ENCODE results near the gene TBX3. TPM values are rescaled to one million over a fixed set of nuclear protein-coding genes. Genes with fewer than 3 reads are reported as not detected.

TBX3 gene
- total RNA-seq, 1 donor from 2014 or later: not detected

DNA sequence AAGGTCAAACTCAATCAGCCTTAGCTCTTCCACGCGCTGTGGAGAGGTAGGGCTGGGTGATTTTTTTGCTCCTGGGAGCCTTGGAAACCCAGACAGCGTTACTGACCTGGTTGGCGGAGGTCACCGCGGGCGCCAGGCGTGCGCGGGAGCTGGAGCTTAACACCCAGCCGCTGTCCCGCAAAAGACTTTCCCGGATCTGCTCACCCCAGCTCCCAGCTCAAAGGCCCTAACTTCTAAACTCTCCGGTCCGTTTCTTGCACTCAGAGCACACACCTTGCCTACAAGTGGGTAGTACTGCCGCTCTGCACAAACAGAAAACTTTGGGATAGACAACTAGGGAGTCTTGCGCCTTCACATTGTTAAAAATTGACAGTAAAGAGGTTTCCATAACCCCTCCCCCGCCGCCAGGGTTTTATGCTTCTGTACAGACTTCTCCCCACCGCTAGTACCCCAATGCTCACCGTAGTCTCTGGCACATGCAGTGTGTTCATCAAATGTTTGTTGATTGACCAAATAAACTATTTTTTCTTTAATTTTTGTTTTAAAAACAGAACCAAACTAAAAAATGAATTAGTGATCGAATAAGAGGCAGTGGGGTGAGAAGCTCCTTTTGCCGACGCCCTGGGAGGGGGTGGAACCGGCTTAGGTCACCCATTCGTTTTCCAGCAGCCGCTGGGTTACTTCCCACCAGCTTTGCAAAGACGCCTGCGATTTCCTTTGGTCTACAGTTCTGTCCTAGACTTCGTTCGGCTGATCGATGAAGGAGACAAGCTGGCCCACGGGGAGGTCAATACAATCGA, 12.7 kb upstream of the TBX3 start:
- intact Hi-C loops (cut with micrococcal nuclease): no loop called here

DNA sequence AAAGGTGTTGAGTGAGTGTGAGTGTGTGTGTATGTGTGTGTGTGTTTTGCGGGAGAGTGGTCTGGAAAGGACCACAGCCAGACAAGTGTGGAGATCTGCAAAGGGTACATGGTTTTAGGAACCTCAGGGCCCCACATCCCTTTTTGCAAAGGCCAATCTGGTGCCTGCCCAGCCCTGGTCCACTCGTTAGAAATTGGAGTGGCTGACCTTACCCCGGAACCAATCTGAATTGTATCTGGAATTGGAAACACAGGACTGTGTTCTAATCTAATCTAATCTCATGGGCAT, 11.3 kb upstream of the TBX3 start:
- intact Hi-C loops (cut with micrococcal nuclease): no loop called here

DNA sequence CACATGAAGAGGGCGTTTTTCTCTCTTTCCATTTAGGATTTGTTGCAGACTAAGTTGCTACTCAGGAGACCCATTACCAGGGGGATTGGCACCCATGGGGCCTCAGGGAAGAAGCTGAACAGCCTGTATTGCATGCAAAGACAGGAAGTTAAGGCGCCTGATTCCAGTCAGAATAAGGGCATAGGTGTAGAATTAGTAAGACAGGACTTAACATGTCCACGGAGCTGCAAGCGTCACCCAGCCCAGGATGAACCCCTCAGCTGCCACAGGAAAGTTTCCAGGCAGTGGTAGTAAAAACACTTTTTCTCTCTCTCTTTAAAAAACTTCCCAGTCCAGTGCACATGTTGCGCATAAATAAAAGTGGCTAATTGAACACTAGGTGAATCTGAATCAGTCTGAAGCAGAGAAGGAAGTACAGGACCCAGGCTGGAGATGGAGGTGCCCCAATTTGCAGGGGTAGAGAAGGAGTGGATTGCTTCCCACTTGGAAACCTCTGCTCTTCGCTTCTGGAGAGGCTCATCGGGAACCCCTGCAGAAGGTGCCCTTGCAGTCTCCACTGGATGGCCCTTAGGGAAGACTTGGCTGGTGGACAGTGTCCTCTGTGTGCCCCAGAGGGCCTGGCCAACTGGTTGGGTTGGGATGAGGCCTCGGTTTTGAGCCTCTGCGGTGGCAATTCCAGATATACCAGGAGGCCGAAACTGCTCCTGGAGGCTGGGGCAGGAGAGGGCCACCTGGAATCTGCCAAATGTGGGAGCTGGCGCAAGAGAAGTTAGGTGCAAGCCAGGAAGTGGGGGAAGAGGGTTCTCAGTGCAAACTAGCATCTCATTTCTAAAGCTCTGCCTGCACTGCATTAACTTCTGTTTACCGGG, 10.7 kb upstream of the TBX3 start:
- intact Hi-C loops (cut with micrococcal nuclease): no loop called here

DNA sequence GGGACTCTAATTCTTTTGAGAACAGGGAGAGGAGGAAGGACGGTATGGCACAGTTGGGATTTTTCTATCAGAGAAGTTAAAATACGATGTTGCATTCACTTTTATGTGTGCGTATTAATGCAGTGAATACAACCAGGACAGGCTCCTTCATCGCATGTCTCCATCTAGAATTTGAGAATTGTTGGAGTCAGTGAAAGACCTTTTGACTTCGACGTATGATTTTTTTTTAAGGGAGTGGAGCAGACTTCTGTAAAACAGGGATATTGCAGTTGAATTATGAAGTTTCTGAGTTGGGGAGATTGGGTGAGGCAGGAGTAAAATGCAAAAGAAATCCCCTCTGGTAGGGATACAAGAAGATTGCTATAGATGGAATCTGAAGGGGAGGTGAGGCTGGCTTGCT, 9.6 kb upstream of the TBX3 start:
- intact Hi-C loops (cut with micrococcal nuclease): no loop called here

DNA sequence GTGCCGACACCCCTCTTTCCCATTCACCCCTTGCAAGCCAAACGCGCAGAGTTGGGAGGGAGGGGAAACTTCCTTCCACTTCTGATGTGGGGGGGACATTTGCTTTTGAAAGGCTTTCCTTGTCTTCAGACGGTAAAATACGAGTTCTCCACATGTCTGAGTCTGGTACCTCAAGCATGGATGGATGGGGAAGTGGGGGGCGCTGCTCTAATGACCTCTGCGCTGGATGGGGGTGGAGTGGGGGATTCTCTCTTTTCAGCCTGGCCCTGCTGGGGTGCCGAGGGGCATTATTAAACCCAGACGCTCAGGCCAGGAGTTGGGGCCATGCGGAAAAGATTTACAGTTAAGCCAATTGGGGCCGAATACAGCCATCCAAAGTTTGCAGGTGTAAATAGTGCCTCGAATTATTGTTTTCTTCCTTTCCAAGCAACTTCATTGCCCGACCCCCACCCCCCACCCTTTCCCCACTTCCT, 9.1 kb upstream of the TBX3 start:
- intact Hi-C loops (cut with micrococcal nuclease): no loop called here

DNA sequence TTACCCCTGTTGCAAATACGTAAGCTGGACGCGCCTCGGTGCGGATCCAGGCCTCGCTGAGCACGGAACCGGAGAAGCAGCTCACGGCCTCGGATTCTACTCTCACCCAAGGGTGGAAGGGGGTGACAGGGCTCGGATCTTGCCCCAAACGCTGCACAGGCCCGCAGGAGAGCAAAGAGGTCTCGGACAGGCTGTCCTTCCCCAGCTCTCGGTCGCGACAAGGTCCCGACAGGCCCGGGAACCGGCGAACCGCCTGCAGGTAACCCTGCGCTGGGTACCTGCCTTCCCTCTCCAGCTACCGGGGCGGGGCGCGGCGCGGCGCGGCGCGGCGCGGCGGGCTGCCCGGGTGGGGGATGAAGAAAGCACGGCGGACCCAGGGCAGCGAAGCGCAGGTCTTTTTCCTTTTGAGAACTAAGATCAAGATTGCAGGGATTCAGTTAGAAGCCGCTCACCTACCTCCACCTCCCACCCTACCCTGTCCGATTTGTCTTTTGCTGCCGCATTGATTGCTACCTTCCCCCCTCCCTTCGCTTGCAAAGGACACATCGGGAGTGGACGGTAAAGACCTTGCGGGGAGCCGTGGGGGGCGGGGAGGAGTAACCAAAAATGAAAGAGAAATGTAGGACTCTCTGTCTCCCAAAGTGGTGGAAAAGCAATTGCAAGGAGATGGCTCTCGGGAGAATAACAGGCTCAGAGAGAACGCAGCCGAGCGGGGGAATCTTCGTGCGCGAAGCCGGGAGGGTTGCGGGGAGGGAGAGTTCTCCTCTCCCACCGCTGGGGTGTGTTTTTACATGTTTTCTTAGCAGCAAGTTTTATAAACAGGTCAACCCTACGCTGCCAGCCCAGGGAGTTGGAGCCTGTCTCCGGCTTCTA, 8.4 kb upstream of the TBX3 start:
- intact Hi-C loops (cut with micrococcal nuclease): no loop called here

DNA sequence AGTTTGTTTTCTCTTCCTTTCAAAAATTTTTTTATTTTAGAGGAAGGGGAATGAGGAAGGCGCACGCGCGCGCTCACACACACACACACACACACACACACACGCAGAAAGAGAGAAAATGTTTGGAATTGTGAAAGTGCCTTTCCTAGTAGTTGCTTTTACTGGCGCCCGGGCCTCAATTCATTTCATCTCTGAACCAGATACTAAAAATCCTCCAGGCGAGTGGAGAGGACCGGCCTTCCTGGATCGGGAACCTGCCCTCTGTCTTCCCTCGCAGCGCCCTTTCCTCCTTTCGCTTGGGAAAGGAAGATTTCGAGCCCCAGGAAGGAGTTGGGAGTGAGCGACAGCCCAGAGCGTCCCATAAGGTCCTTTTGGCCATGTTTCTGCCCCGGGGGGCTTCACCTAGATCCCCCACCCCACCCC, 7.8 kb upstream of the TBX3 start:
- intact Hi-C loops (cut with micrococcal nuclease): no loop called here

DNA sequence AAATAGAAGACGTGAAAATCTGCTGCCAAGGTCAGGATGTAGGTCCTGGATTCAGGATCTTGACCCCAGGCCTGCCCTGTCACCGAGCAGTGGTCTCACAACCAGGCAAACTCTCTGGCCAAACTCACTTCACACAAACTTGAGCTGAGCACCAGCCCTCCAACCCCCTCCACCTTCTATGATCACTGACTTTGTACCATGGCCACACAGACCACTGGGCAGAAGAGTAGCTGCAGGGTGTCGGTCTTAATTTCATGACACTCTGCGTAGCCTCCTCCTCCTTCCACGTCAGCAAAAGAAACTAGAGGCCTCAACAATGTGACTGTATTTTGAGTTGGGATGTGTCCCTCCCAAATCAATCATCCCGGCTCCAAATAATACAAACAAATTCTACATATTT, 7.2 kb upstream of the TBX3 start:
- intact Hi-C loops (cut with micrococcal nuclease): no loop called here

DNA sequence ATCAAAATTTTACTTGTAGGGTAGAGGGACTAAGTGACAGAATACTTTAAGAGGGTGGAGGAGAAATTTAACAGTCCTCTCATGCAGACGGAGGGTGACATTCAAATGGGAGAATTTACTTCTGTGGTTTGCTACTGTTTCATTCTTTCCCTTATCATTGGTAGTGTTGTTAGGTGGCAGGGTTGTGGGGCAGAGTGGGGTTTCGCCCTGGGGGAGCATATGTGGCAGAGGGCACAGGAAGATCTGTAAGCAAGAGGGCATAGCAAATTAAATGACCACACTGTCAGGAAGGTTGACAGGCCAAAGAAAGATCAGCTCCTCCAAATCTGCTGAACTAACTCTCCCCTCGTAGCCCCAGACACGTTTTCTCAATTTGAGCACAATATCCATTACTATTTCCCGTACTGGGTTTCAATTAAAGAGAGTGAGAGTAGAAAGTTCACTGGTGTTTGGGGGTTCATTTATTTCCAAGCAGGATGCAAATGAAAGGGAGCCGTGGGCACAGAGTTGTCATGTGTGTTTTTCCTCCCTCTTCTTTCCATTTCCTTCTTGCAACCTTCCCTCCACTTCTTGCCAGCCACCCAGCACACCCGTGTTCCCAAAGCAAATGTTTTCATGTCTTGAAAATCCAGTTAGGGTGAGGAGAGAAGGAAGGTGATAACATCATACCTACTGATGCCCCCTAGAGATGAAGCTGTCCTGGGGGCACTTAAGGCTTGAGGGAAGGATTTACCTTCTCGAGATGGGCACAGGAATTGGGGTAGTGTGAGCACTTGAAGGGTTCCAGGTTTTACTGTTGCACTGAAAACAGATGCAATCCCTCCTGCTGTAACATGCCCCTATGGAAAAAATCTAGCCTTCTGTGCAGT, 6.5 kb upstream of the TBX3 start:
- intact Hi-C loops (cut with micrococcal nuclease): no loop called here

DNA sequence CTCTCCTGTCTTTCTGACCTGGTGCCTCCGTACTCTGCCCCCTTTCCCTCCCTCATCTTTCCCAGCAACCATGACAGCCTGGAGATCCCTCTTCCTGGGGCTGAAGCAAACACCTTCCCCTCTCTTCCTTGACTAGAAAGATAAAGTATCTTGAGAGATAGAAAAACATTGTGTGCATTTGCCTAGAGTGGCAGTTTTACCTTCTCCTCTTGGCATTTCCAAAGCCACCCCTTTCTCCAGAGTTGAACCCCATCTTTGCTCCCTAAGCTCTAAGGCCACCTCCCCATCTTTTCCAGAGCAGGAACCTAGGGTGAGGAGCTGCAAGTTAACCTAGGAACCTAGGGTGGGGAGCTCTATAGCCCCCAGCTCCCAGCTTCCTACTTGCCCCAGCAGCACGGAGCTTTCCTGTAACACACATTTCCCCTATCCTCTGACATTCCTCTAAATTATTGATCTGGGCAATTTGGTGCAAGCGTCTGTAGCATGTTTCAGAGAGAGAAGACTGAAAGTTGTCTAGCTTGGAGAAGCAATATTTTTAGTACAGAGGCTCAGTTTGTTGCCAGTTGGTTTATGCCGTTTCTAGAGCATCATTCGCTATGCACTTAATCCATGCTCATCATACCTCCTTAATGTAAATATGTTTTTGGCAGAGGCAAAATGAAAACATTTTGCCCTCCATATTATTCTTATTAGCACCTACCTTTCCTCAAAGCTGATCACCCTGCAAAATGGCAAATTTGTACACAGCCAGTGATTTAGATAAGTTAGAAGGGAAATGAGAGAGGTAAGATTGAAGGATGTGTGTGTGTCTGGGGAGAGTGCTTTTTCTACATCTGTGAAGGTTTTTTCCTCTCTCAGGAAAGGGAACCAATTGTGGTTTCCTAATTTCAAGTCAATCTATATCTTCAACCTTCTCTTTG, 5.4 kb upstream of the TBX3 start:
- intact Hi-C loops (cut with micrococcal nuclease): loop anchor here (5.0 kb wide), 1 partner anchor 282 kb away; the partner anchor contains the start of gene TBX5

DNA sequence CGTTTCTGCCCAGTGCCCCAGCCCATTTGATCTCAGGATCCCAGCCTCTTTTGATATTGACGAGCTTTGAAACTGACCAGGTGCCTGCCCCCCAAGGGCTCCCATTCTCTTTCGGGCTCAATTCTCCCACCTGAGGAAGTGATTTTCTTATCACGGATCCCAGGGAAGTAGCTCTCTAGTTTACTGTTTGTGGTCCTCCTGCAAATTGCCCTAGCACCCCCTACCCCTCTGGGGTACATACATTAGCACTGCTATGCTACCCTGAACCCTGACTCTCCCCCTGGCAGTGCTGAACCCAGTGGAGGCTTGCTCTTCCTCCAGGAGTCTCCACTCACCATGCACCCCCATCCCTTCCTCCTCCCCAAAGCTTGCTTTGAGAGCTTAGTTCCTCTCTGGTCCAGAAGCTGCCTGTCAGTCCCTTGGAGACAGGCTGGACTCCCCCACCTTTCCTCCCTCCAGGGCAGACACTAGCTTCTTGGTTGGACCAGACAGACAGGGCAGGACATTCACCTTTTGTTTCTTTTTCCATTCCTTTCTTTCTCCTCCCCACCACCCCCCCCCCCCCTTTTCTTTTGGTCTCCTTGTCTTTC, 4.4 kb upstream of the TBX3 start:
- intact Hi-C loops (cut with micrococcal nuclease): loop anchor here (5.0 kb wide), 1 partner anchor 281 kb away; the partner anchor contains the start of gene TBX5

DNA sequence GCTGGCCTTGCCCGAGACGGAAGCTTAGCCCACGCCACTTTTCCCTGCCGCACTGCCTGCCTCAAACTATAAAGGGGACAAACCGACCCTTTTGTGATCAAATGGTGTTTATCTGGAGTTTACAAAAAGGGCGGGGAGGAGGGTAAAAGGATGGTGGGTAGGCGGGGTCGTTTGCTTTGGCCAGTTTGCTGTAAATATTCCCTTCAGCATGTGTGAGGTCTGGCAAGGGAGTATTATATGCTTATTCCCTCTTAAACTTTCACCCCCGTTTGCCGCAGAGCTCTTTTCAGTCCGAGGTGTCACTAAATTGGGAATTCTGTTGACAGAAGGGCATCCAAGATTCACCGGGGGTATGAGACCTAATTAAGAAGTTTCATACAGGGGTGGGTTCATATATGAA, 3.8 kb upstream of the TBX3 start:
- intact Hi-C loops (cut with micrococcal nuclease): loop anchor here (5.0 kb wide), 1 partner anchor 281 kb away; the partner anchor contains the start of gene TBX5

DNA sequence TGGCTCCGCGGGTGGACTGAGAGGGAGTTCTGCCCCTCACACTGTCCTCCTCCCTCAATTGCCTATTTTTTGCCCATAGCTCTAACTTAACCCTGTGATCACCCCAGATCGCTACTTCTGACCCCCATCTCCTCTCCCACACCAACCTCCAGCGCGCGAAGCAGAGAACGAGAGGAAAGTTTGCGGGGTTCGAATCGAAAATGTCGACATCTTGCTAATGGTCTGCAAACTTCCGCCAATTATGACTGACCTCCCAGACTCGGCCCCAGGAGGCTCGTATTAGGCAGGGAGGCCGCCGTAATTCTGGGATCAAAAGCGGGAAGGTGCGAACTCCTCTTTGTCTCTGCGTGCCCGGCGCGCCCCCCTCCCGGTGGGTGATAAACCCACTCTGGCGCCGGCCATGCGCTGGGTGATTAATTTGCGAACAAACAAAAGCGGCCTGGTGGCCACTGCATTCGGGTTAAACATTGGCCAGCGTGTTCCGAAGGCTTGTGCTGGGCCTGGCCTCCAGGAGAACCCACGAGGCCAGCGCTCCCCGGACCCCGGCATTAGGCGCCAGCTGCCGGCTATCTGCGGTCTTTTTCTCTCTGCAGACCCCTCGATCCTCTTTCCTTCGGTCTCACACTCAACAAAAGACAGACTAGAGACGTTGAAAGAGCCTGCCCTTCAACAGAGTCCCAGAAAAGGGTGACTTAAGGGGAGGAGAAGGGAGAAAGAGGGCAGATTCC, 3.0 kb upstream of the TBX3 start:
- intact Hi-C loops (cut with micrococcal nuclease): loop anchor here (5.0 kb wide), 1 partner anchor 280 kb away; the partner anchor contains the start of gene TBX5

DNA sequence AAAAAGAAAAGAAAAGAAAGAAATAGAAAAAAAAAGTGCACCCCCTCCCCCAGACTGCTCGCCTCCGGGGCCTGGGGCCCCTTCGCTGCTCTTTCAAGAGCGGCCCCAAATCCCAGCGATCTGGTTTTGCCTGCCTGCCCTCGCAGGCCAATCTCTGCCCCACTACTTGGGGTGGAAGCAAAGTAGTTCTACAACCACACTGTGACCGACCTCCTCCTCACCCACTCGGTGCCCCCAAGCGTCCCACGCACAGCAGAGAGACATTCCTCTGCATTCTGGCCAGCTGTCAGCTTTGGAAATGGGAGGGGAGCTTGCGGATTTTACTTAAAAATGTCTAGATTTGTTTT, 2.4 kb upstream of the TBX3 start:
- intact Hi-C loops (cut with micrococcal nuclease): loop anchor here (5.0 kb wide), 1 partner anchor 279 kb away; the partner anchor contains the start of gene TBX5

DNA sequence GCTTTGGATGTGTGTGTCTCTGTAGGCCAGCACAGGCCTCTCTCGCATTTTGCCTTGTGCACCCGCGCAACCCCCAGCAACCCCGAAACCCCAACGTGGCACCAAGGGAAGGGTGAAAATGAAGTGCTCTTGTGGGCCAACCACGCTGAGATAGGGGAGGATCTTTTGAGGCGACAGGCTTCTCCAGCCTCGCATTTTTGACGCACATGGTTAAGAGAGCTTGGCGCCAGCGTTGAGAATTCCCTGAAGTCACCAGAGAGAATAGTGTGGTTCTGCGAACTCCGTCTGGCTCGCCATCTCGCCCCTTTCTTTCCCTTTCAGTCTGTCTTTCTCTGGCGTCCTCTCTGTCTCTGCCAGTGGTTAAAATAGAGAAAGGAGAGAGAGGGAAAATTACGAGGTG, 1.9 kb upstream of the TBX3 start:
- intact Hi-C loops (cut with micrococcal nuclease): loop anchor here (2.0 to 5.0 kb wide), 2 partner anchors 15 to 279 kb away; partner anchors contain the start of gene TBX5

DNA sequence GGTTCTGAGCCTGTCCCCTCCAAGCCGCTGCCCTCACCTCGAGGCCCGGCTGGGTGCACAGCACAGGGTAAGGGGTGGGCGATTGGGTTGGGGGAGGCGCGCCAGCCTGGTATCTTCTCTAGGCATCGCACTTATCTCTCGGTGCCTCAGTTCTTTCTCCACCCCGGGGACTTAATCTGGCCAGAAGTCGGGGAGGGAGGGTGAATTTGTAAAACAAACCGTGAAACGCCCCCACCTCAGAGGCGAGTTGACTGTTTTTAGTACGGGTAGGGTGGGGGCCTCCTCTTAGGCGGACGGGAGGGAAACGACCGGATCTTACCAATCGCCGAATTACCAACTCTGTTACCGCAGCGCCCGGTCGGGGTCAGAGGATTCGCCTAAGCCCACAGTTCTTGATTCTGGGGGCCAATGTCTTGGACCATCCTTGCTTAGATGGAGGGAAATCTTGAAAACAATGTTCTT, 1.4 kb upstream of the TBX3 start:
- intact Hi-C loops (cut with micrococcal nuclease): loop anchor here (2.0 to 5.0 kb wide), 2 partner anchors 15 to 278 kb away; partner anchors contain the start of gene TBX5

DNA sequence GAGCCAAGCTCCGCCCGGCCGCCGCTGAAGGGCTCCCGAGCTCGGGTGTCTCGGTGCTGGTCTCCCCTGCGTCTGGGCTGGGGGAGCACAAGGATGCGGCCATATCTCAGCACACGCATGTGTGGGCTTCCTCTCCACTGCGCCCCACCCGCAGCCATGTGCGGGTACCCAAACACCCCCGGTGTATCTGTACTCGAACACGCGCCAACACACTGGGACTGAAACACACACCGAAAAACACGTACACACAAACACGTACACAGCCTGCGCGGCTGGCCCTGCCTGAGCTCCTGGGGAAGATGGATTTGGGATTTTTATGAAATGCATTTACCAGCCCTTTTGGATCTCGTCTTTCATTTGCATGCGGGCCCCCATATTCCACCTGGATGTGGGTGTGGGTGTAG, 897 bp upstream of the TBX3 start:
- intact Hi-C loops (cut with micrococcal nuclease): loop anchor here (2.0 to 5.0 kb wide), 3 partner anchors 14 to 1218 kb away; partner anchors contain the start of gene TBX5

DNA sequence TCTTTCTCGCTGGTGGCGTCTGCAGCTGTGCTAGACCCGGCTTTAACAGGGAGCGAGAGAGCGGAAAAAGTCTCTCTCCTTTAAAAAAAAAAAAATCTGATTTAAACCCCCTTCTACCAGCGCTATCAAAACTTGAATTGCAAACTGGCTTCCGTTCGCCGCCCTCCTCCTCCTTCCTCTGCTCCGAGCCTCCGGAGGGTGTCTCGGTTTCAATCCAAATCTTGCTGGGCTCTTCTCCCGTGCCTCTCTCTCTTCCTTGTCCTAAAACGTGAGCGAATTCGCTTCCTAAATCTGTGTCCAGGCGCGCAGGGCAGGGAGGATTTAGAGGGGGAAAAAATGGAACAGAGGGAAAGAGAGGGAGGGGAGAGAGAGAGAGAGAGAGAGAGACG, 272 bp downstream of the TBX3 start:
- intact Hi-C loops (cut with micrococcal nuclease): loop anchor here (2.0 to 5.0 kb wide), 2 partner anchors 13 to 1216 kb away; no protein-coding TSS in a partner anchor

All from T-helper 2 cell treated with Interferon-gamma antibody and Interleukin-4, amounts not matched to agents 100 ng/mL and 5 ng/mL, for 36 hours (primary cell).